Spleen (tissue), 11 donors: Measurements from ENCODE around the gene MYBPHL. TPM values are rescaled to one million over a fixed set of nuclear protein-coding genes. Genes with fewer than 3 reads are reported as not detected.
A peak's percentile ranks its signal among the peaks of the same experiment; 100 is the strongest.

Experiments used
- DNase-seq: peaks from one replicate; pipeline ENCODE4 v3.0.0-alpha.2; 2020
- H3K27ac ChIP-seq, 8 donors: fragments of 200-600 bp; sonication (generic) in 7 of 8; 1 replicate in 4 of 8; 2 replicates in 4 of 8; pipeline versions ENCODE4 v1.5.0 to v1.8.0; 2016 to 2021; ENCODE audit warnings: inconsistent platforms in 4 of 8, mild to moderate bottlenecking in 4 of 8, moderate library complexity in 1 of 8
- H3K27me3 ChIP-seq, 7 donors: fragments of 200-600 bp; sonication (generic) in 6 of 7; replicated peaks in 1 of 7; 1 replicate in 4 of 7; 2 replicates in 3 of 7; pipeline versions ENCODE4 v1.5.0 to v1.8.0; 2016 to 2021; ENCODE audit warnings: inconsistent platforms in 3 of 7, mild to moderate bottlenecking in 1 of 7
- H3K36me3 ChIP-seq, 6 donors: fragments of 200-600 bp; sonication (generic) in 5 of 6; 1 replicate in 4 of 6; 2 replicates in 2 of 6; pipeline versions ENCODE4 v1.5.0 to v1.8.0; 2016 to 2021; ENCODE audit warnings: inconsistent platforms in 2 of 6
- H3K4me1 ChIP-seq, 6 donors: fragments of 200-600 bp; sonication (generic) in 5 of 6; 1 replicate in 3 of 6; 2 replicates in 3 of 6; pipeline versions ENCODE4 v1.5.0 to v1.8.0; 2016 to 2021; ENCODE audit warnings: inconsistent platforms in 3 of 6
- H3K4me3 ChIP-seq, 8 donors: fragments of 200-600 bp; sonication (generic) in 7 of 8; 1 replicate in 4 of 8; 2 replicates in 4 of 8; pipeline versions ENCODE4 v1.5.0 to v1.8.0; 2016 to 2021; ENCODE audit warnings: inconsistent platforms in 4 of 8, mild to moderate bottlenecking in 4 of 8, moderate library complexity in 2 of 8
- H3K9me3 ChIP-seq, 8 donors: fragments of 200-600 bp; sonication (generic) in 7 of 8; 1 replicate in 4 of 8; 2 replicates in 4 of 8; pipeline versions ENCODE4 v1.5.0 to v1.8.0; 2016 to 2021; ENCODE audit warnings: inconsistent platforms in 4 of 8
- CTCF ChIP-seq, 11 experiments: fragments of 200-600 bp in 7 of 11; fragments of 450-650 bp in 4 of 11; sonication (generic) in 4 of 11; IDR thresholded peaks in 8 of 11; conservative IDR thresholded peaks in 3 of 11; 1 replicate in 7 of 11; 2 replicates in 4 of 11; pipeline versions ENCODE4 v1.4.0 to v1.8.0; 2016 to 2021; ENCODE audit warnings: antibody characterized with exemption in 11 of 11, inconsistent platforms in 4 of 11, mild to moderate bottlenecking in 1 of 11
- POLR2A ChIP-seq, 3 donors: fragments of 450-650 bp; IDR thresholded peaks; one replicate each; pipeline ENCODE4 v1.5.1; 2017; ENCODE audit warnings: antibody characterized with exemption in 3 of 3, mild to moderate bottlenecking in 1 of 3
- POLR2AphosphoS5 ChIP-seq, 3 donors: sonication (generic); formaldehyde crosslinking; IDR thresholded peaks; one replicate each; pipeline ENCODE4 v1.5.1; 2017; ENCODE audit warnings: antibody characterized with exemption in 3 of 3
- WGBS, 5 donors: extraction: QIAGEN DNeasy Blood & Tissue Kit in 3 of 5; methylation state at CpG; one replicate each; pipeline versions ENCODE4 v1.1.5 to v1.1.7; 2013 to 2018; 5-methylcytosine and 5-hydroxymethylcytosine counted together
- intact Hi-C: fragments of 100-400 bp; cut with DNase I; formaldehyde crosslinking; loops from one replicate; pipeline ENCODE4 v1.15.0; 2023; ENCODE audit warnings: low total_unique reads
- polyA plus RNA-seq, 3 donors: library from polyadenylated mRNA; stranded (reverse); fragments of 200-250 nt; gene quantifications; one replicate each; pipeline ENCODE4 v1.2.1, GENCODE V29; 2013
- total RNA-seq, 7 donors: library from RNA; depleted of rRNA in 3 of 7; stranded (reverse); fragments of >200 nt in 3 of 7; fragmentation: NEBNext Ultra II Directional in 4 of 7; extraction: Animal tissue kit (Norgen Biotek cat#: 25700) in 4 of 7; gene quantifications; one replicate each; pipeline versions ENCODE4 v1.1.0 to v1.2.1, GENCODE V29; 2016 to 2021
- donor health status: healthy with polysubstance abuse.
- donor health status: DM: no; HTN: no; CAD: no; lungs with moderate emphysema.
- donor health status: DM: no; HTN: no; CAD: no.
- donor health status: Bipolar disorder and iron deficiency.
- donor health status: healthy.
- donor health status: DM: no; HTN: no; CAD: no.
- donor health status: DM: yes; HTN: yes; CAD: no.

MYBPHL gene
- total and polyA plus RNA-seq, 10 donors, result not detected

- WGBS, 5 donors, result 75 to 85% (median 81%) methylated on average over 11 of the region's 11 CpGs
- Histone ChIP-seq H3K27ac (no peak overlapping the region), H3K9me3 (no peaks in the 10 kb centered on the region), H3K4me1 (peaks cover 0 to 11% (median 7%) of the 10 kb centered on the region in 6 donors), H3K4me3 (no peak overlapping the region), H3K36me3 (no peaks in the 10 kb centered on the region), H3K27me3 (peaks cover 0 to 10% (median 0%) of the 10 kb centered on the region in 7 donors)
- no peak for TF ChIP-seq POLR2A (IDR thresholded peaks at IDR 0.05)
- TF ChIP-seq POLR2AphosphoS5 (IDR thresholded peaks at IDR 0.05), result no peak
- TF ChIP-seq CTCF (IDR thresholded peaks at IDR 0.05 in 8 of 11, conservative IDR thresholded peaks at IDR 0.05 in 3 of 11), result no peak
- no peak for DNase-seq
- intact Hi-C loops, result no loop called here
Measured at GRCh38 chr1:109266965-109267364, 39.8 kb downstream of the MYBPHL start.

- WGBS, 5 donors, result 91 to 96% (median 94%) methylated on average over 9 to 13 of the region's 13 CpGs
- peaks cover 0 to 11% (median 7%) of the 10 kb centered on the region in 6 donors for H3K4me1 ChIP-seq
- H3K27ac ChIP-seq, result no peak overlapping the region
- TF ChIP-seq POLR2AphosphoS5 (IDR thresholded peaks at IDR 0.05) (no peak), CTCF (IDR thresholded peaks at IDR 0.05 in 8 of 11, conservative IDR thresholded peaks at IDR 0.05 in 3 of 11) (no peak), POLR2A (IDR thresholded peaks at IDR 0.05) (no peak)
- intact Hi-C loops, result no loop called here
- no peaks in the 10 kb centered on the region for H3K36me3 ChIP-seq
- no peak overlapping the region for H3K4me3 ChIP-seq
- H3K27me3 ChIP-seq, result peaks cover 0 to 10% (median 0%) of the 10 kb centered on the region in 7 donors
- H3K9me3 ChIP-seq, result no peaks in the 10 kb centered on the region
- peak; percentile 71 for DNase-seq
Measured at GRCh38 chr1:109265741-109266330, 41.0 kb downstream of the MYBPHL start.

GRCh38 chr1:109265016-109265415 is 41.8 kb downstream of the MYBPHL start:
- H3K27ac ChIP-seq, result no peak overlapping the region
- no peak for TF ChIP-seq POLR2AphosphoS5 (IDR thresholded peaks at IDR 0.05)
- TF ChIP-seq POLR2A (IDR thresholded peaks at IDR 0.05), result no peak
- TF ChIP-seq CTCF (IDR thresholded peaks at IDR 0.05 in 8 of 11, conservative IDR thresholded peaks at IDR 0.05 in 3 of 11), result no peak
- no peak for DNase-seq
- no peak overlapping the region for H3K4me3 ChIP-seq
- H3K27me3 ChIP-seq, result peaks cover 0 to 10% (median 0%) of the 10 kb centered on the region in 7 donors
- WGBS, 5 donors, result 86 to 93% (median 90%) methylated on average over 2 to 4 of the region's 4 CpGs
- peaks cover 0 to 11% (median 7%) of the 10 kb centered on the region in 6 donors for H3K4me1 ChIP-seq
- no peaks in the 10 kb centered on the region for H3K9me3 ChIP-seq
- intact Hi-C loops, result no loop called here
- no peaks in the 10 kb centered on the region for H3K36me3 ChIP-seq

DNA sequence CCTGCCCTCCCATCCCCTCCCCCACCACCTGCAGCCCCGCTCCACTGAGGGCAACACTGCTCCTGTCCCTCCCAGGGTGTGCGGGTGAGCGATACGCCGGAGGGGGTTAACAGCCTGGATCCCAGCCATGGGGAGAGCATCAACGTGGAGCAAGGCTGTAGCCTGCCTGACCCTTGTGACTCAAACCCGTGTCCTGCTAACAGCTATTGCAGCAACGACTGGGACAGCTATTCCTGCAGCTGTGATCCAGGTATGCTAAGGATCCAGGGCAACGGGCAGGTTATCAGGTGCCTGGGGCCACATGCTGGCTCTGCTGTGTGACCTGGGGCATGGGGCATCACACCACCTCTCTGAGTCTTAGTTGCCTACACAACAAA is 42.4 kb downstream of the MYBPHL start:
- intact Hi-C loops, result no loop called here
- H3K27me3 ChIP-seq, result peaks cover 0 to 10% (median 0%) of the 10 kb centered on the region in 7 donors
- TF ChIP-seq CTCF (IDR thresholded peaks at IDR 0.05 in 8 of 11, conservative IDR thresholded peaks at IDR 0.05 in 3 of 11), result no peak
- TF ChIP-seq POLR2AphosphoS5 (IDR thresholded peaks at IDR 0.05), result no peak
- no peak for TF ChIP-seq POLR2A (IDR thresholded peaks at IDR 0.05)
- no peak for DNase-seq
- H3K36me3 ChIP-seq, result no peaks in the 10 kb centered on the region
- H3K4me3 ChIP-seq, result no peak overlapping the region
- H3K27ac ChIP-seq, result no peak overlapping the region
- 76 to 84% (median 80%) methylated on average over 6 to 9 of the region's 9 CpGs; no CpG with 5 or more reads in 1 of the 5 donors for WGBS, 5 donors
- no peaks in the 10 kb centered on the region for H3K9me3 ChIP-seq
- peaks cover 0 to 11% (median 7%) of the 10 kb centered on the region in 6 donors for H3K4me1 ChIP-seq
